ENCODE measurements around the gene TXNRD1.

- no peak for TF ChIP-seq CTCF (conservative IDR thresholded peaks at IDR 0.05 in 1 of 2, IDR thresholded peaks at IDR 0.05 in 1 of 2; ENCODE audit: low read depth in 1 of 2, low read length in 2 of 2)
- TF ChIP-seq EZH2 (IDR thresholded peaks at IDR 0.05; ENCODE audit: low read length, missing control alignments): no peak
Observed at GRCh38 chr12:104280111-104280510, 64.5 kb downstream of the TXNRD1 start.
